Spleen (tissue), 7 donors: Measurements from ENCODE around the gene GINS2.
A peak's percentile ranks its signal among the peaks of the same experiment; 100 is the strongest.

Experiments
- CTCF ChIP-seq, 11 experiments: fragments of 200-600 bp in 7 of 11; fragments of 450-650 bp in 4 of 11; sonication (generic) in 4 of 11; IDR thresholded peaks in 8 of 11; conservative IDR thresholded peaks in 3 of 11; 1 replicate in 7 of 11; 2 replicates in 4 of 11; pipeline versions ENCODE4 v1.4.0 to v1.8.0; 2016 to 2021; ENCODE audit warnings: antibody characterized with exemption in 11 of 11, inconsistent platforms in 4 of 11, mild to moderate bottlenecking in 1 of 11
- POLR2A ChIP-seq, 3 donors: fragments of 450-650 bp; IDR thresholded peaks; one replicate each; pipeline ENCODE4 v1.5.1; 2017; ENCODE audit warnings: antibody characterized with exemption in 3 of 3, mild to moderate bottlenecking in 1 of 3
- POLR2AphosphoS5 ChIP-seq, 3 donors: sonication (generic); formaldehyde crosslinking; IDR thresholded peaks; one replicate each; pipeline ENCODE4 v1.5.1; 2017; ENCODE audit warnings: antibody characterized with exemption in 3 of 3
- donor health status: DM: no; HTN: no; CAD: no; lungs with moderate emphysema.
- donor health status: DM: no; HTN: no; CAD: no.
- donor health status: DM: no; HTN: no; CAD: no.

GRCh38 chr16:85696781-85697180 lies 8.0 kb upstream of the GINS2 start:
- TF ChIP-seq POLR2AphosphoS5 (IDR thresholded peaks at IDR 0.05) (peak in 1 of 3 donors; percentile 29), CTCF (IDR thresholded peaks at IDR 0.05 in 8 of 11, conservative IDR thresholded peaks at IDR 0.05 in 3 of 11) (no peak), POLR2A (IDR thresholded peaks at IDR 0.05) (no peak)
